Panc1 (cell line): ENCODE results near the gene SLAMF7.

Experiments used
- CTCF ChIP-seq: fragments of 450-650 bp; IDR thresholded peaks from 2 replicates; pipeline ENCODE4 v1.5.1; 2017; ENCODE audit warnings: mild to moderate bottlenecking
- SIN3A ChIP-seq: IDR thresholded peaks from 2 replicates; pipeline ENCODE4 v1.6.1; 2012; ENCODE audit warnings: low read depth, mild to moderate bottlenecking, low read length, moderate library complexity, borderline replicate concordance; ENCODE audit not compliant: insufficient read depth

GRCh38 chr1:160741092-160741501 is 2.0 kb downstream of the SLAMF7 start:
- TF ChIP-seq CTCF (no peak), SIN3A (no peak)
